Activated T-helper 9 cell treated with anti-CD3 and anti-CD28 coated beads, Interleukin-2, amount 50 U/mL, for 16 hours (primary cell): Measurements from ENCODE around the gene ATP2C1.
"Not testable (repeated sequence)": the region's sequence is repeated elsewhere in the genome, so short reads cannot be mapped to it uniquely, and the experiment has no call there.

Source experiments
- DNase-seq: peaks from one replicate; pipeline ENCODE4 v3.0.0-alpha.2; 2020; ENCODE audit warnings: low read depth

The ATP2C1 gene

GRCh38 chr3:130893376-130894129, at the start of gene ATP2C1:
ATP2C1 (plus strand) TSS chr3:130894084; CDS start chr3:130894770, 686 bp downstream.
- peak; percentile 83 for DNase-seq

- DNase-seq = no peak
These were observed 49.4 kb upstream of the ATP2C1 start for GRCh38 chr3:130844462-130844861.

GRCh38 chr3:130846181-130846580, 47.7 kb upstream of the ATP2C1 start:
- DNase-seq = no peak

- DNase-seq = no peak
These were observed 44.8 kb upstream of the ATP2C1 start for GRCh38 chr3:130849091-130849552.

- DNase-seq = peak; percentile 13
These were observed 43.7 kb upstream of the ATP2C1 start for GRCh38 chr3:130850044-130850797.

- no peak for DNase-seq
These were observed 43.0 kb upstream of the ATP2C1 start for GRCh38 chr3:130850843-130851242.

GRCh38 chr3:130851277-130851676, 42.6 kb upstream of the ATP2C1 start:
- DNase-seq = no peak

- no peak for DNase-seq
These were observed 40.3 kb upstream of the ATP2C1 start for GRCh38 chr3:130853581-130853980.

GRCh38 chr3:130854208-130854864, 39.5 kb upstream of the ATP2C1 start:
- no peak for DNase-seq

- no peak for DNase-seq
These were observed 36.4 kb upstream of the ATP2C1 start for GRCh38 chr3:130857336-130858026.

- DNase-seq = not testable (repeated sequence)
These were observed 31.8 kb upstream of the ATP2C1 start for GRCh38 chr3:130862130-130862529.

GRCh38 chr3:130865489-130865888, 28.4 kb upstream of the ATP2C1 start:
- no peak for DNase-seq

GRCh38 chr3:130866327-130866726, 27.6 kb upstream of the ATP2C1 start:
- DNase-seq = no peak

- no peak for DNase-seq
These were observed 23.5 kb upstream of the ATP2C1 start for GRCh38 chr3:130870423-130870822.

- no peak for DNase-seq
These were observed 17.3 kb upstream of the ATP2C1 start for GRCh38 chr3:130876594-130876993.

- no peak for DNase-seq
These were observed 15.4 kb upstream of the ATP2C1 start for GRCh38 chr3:130878464-130878863.

GRCh38 chr3:130889416-130889946, 4.4 kb upstream of the ATP2C1 start:
- no peak for DNase-seq

- peak; percentile 42 for DNase-seq
These were observed 1.0 kb upstream of the ATP2C1 start for GRCh38 chr3:130892759-130893375.

GRCh38 chr3:130894130-130894985, 474 bp downstream of the ATP2C1 start:
- peak; percentile 24 for DNase-seq

GRCh38 chr3:130894986-130895280, 1.0 kb downstream of the ATP2C1 start:
- no peak for DNase-seq
